Body of pancreas (tissue), 4 donors: ENCODE results near the gene ZNF79.

Source experiments
- CTCF ChIP-seq, 7 experiments: fragments of 450-650 bp in 4 of 7; fragments of 200-600 bp in 3 of 7; sonication (generic) in 3 of 7; IDR thresholded peaks; one replicate each; pipeline ENCODE4 v1.5.1; 2016 to 2019; ENCODE audit warnings: antibody characterized with exemption in 7 of 7
- POLR2A ChIP-seq, 3 donors: fragments of 450-650 bp; IDR thresholded peaks; one replicate each; pipeline ENCODE4 v1.6.1; 2016; ENCODE audit warnings: antibody characterized with exemption in 3 of 3, mild to moderate bottlenecking in 2 of 3

GRCh38 chr9:127395497-127396252 is 28.5 kb upstream of the ZNF79 start:
- TF ChIP-seq CTCF (IDR thresholded peaks at IDR 0.05): no peak
- TF ChIP-seq POLR2A (IDR thresholded peaks at IDR 0.05): no peak
